ENCODE measurements around the gene MRPL27.

The MRPL27 gene

DNA sequence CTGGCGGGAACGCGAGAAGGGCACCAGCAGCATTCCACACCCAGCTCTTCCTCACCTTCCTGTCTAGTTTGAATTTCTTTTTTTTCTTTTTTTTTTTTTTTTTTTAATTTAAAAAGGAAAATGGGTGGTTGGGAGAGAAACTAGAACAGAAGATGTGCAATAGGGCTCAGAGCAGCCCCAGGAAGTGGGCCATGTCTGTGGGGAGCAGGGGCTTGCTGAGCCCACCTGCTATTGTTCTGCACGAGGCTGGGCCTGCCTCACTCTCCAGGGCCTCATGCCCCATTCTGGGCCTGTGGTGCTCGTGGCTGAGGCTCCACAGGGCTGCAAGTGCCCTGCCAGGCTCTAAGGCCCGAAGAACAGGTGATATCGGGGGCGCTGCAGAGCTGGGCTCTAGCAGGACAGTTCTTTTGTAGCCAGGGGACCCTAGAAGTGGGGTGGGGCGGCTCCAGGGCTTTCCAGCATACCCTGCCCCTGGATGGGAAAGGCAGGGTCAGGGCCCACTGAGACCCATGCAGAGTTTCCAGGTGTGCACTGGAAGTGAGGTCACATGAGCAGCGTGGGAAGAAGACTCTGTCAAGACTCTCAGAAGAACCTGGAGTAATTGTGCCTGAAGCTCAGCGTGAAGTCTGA lies 12.4 kb downstream of the MRPL27 start:
- DNase-seq (ENCODE audit: low read depth in 2 of 2), result no peak

GRCh38 chr17:50359998-50360461 lies 13.0 kb downstream of the MRPL27 start:
- no peak for DNase-seq (ENCODE audit: low read depth in 2 of 2)

DNA sequence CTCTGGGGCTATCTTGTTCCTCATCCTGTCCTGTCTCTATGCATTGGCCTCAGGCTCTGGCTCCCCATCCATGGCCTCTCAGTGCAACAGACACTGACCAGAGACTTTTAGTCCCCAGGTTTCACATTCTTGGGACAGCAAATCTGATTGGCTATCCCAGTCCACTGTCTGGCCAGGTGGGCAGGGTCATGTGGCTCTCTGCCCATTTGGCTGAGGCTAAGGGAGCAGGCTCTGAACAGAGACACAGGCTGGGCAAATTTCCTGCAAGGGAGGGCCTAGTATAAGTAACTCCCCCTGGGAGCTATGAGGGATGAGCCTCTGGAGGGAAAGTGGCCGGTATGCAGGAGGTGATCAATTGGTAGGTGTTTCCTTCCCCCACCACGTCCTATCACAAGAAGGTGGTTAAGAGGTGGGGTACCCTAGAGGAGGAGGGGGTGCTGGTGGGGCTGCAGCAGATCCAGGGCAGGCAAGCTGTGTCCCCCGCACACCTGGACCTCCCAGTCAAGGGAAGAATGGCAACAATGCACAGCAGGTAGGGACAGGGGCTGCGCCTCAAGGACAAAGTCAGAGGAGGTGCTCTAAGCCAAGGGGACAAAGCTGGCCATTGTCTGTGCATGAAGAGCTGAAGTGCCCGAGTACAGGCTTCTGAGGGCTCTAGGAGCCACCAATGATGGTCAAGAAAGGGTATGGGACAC lies 13.8 kb downstream of the MRPL27 start:
- DNase-seq (ENCODE audit: low read depth in 2 of 2), result no peak

GRCh38 chr17:50358177-50358576 lies 14.8 kb downstream of the MRPL27 start:
- DNase-seq (ENCODE audit: low read depth in 2 of 2), result no peak

- no peak for DNase-seq (ENCODE audit: low read depth in 2 of 2)
Observed at GRCh38 chr17:50356892-50357510, 16.0 kb downstream of the MRPL27 start.

DNA sequence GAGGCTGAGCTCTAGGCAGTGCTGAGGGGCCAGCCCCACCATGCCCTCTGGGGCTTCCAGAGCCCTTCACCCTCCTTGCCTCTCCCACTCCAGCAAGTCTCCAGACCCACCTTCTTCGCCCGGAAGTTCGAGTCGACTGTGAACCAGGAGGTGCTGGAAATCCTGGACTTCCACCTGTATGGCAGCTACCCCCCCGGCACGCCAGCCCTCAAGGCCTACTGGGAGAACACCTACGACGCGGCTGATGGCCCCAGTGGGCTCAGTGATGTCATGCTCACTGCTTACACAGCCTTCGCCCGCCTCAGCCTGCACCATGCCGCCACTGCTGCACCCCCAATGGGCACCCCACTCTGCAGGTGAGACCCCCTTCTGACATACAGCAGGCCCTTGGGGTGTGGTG lies 16.6 kb downstream of the MRPL27 start:
- DNase-seq (ENCODE audit: low read depth in 2 of 2), result no peak

GRCh38 chr17:50355701-50356341 lies 17.2 kb downstream of the MRPL27 start:
- DNase-seq (ENCODE audit: low read depth in 2 of 2), result no peak

DNA sequence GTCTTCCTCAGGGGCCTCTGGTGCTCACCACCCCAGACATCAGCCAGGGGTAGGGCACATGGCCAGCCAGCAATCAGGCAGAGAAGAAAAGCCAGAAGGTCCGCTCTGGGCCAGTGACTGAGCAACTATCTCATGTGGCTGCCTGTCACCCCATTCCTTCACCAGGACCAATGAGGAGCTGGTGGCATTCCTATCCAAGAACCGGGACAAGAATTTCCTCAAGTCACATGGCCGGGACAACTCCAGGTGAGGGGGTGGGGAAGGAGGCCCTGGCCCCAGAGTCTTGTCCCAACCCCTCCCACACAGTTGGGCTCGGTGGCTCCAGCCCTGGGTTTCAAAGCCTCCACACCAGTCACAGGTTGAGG lies 17.7 kb downstream of the MRPL27 start:
- no peak for DNase-seq (ENCODE audit: low read depth in 2 of 2)

- DNase-seq (ENCODE audit: low read depth in 2 of 2), result no peak
Observed at GRCh38 chr17:50354776-50355175, 18.2 kb downstream of the MRPL27 start.

- no peak for DNase-seq (ENCODE audit: low read depth in 2 of 2)
Observed at GRCh38 chr17:50354198-50354597, 18.8 kb downstream of the MRPL27 start.

DNA sequence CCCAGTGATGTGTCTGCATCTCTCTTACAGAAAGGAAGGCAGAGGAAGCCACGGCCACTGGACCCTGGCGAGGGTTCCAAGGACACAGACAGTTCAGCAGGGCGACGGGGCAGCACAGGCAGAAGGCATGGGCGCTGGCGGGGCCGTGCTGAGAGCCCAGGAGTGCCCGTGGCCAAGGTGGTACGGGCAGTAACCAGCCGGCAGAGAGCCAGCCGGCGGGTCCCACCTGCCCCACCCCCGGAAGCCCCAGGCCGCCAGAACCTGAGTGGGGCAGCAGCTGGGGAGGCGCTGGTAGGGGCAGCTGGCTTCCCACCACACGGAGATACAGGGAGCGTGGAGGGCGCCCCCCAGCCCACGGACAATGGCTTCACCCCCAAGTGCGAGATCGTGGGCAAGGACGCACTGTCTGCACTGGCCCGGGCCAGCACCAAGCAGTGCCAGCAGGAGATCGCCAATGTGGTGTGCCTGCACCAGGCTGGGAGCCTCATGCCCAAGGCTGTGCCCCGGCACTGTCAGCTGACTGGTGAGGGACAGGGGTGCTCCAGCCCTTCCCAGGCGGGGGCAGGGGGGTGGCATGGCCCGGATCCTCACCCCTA lies 19.3 kb downstream of the MRPL27 start:
- DNase-seq (ENCODE audit: low read depth in 2 of 2), result no peak

GRCh38 chr17:50352693-50353599 lies 20.0 kb downstream of the MRPL27 start:
- DNase-seq (ENCODE audit: low read depth in 2 of 2), result no peak

GRCh38 chr17:50352072-50352692 lies 20.8 kb downstream of the MRPL27 start:
- DNase-seq (ENCODE audit: low read depth in 2 of 2), result no peak

GRCh38 chr17:50350733-50351132 lies 22.3 kb downstream of the MRPL27 start:
- no peak for DNase-seq (ENCODE audit: low read depth in 2 of 2)

DNA sequence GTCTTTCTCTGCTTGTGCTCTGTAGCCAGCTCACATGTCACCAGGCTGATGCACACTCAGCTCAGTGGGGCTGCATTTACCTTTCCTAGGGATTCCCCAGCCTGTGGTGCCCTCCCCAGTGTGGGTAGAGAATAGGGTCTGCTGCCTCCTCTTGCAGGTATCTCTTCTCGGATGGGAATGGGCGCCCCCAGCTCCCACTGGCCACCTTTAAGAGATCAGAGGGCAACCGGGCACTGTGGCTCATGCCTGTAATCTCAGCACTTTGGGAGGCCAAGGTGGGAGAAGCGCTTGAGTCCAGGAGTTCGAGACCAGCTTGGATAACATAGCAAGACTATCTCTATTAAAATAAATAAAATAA lies 23.8 kb downstream of the MRPL27 start:
- no peak for DNase-seq (ENCODE audit: low read depth in 2 of 2)

- DNase-seq (ENCODE audit: low read depth in 2 of 2), result no peak
Observed at GRCh38 chr17:50348522-50349242, 24.3 kb downstream of the MRPL27 start.

DNA sequence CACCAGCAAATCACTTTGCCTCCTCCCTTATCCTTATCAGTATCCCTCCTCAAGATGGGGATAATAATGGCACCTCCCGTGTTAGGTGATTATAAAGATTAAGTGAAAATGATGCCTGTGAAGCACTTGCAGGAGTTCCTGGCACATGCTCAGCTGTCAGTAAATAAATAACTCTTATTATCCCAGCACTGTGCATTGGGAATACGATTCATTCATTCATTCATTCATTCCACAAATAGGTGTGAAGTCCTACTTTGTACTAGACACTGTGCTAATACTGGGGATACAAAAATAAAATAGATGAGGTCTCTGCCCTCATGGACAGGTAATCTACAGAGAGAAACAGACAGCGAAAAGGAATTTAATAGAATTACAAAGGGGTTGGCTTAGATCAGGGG lies 25.1 kb downstream of the MRPL27 start:
- no peak for DNase-seq (ENCODE audit: low read depth in 2 of 2)

GRCh38 chr17:50347117-50347893 lies 25.7 kb downstream of the MRPL27 start:
- DNase-seq (ENCODE audit: low read depth in 2 of 2), result no peak

Measured in activated CD8-positive, alpha-beta memory T cell treated with anti-CD3 and anti-CD28 coated beads for 4 hours (primary cell).